GM12878 (cell line): Measurements from ENCODE around the gene RPS26. TPM values are rescaled to one million over a fixed set of nuclear protein-coding genes. Genes with fewer than 3 reads are reported as not detected.

Experiments
- BCL3 ChIP-seq: IDR thresholded peaks from 2 replicates; pipeline ENCODE4 v1.6.1; 2011; ENCODE audit warnings: borderline replicate concordance, low read depth, mild to moderate bottlenecking, moderate library complexity, low read length; ENCODE audit not compliant: insufficient read depth, poor library complexity, severe bottlenecking
- CHD1 ChIP-seq: IDR thresholded peaks from 2 replicates; pipeline ENCODE4 v1.6.1; 2012; ENCODE audit warnings: low read depth, low read length, improper control_type of control experiment
- EZH2 ChIP-seq: IDR thresholded peaks from 2 replicates; pipeline ENCODE4 v1.6.1; 2012; ENCODE audit warnings: low read depth, mild to moderate bottlenecking, control low read depth, inconsistent platforms, low read length, borderline replicate concordance; ENCODE audit not compliant: control insufficient read depth
- YY1 ChIP-seq: IDR thresholded peaks from 2 replicates; pipeline ENCODE4 v1.6.1; 2011; ENCODE audit warnings: low read depth, mild to moderate bottlenecking, low read length
- ZNF687 ChIP-seq: fragments of 450-650 bp; IDR thresholded peaks from 2 replicates; pipeline ENCODE4 v1.6.1; 2017; ENCODE audit warnings: mild to moderate bottlenecking, moderate library complexity
- ZSCAN29 ChIP-seq: fragments of 450-650 bp; IDR thresholded peaks from 2 replicates; pipeline ENCODE4 v1.6.1; 2017; ENCODE audit warnings: mild to moderate bottlenecking, moderate library complexity
- ZZZ3 ChIP-seq: IDR thresholded peaks from 2 replicates; pipeline ENCODE4 v1.6.1; 2011; ENCODE audit warnings: low read depth; ENCODE audit not compliant: control insufficient read depth, insufficient read length
- polyA plus RNA-seq, 11 experiments: library from polyadenylated mRNA; depleted of rRNA in 4 of 11; unstranded in 6 of 11; stranded (reverse) in 5 of 11; fragments of >200 nt; fragmentation: Nextera tagmentation in 4 of 11; fragmentation: Illumina TruSeq in 1 of 11; extraction: Ambion mirVana in 4 of 11; extraction: Trizol in 1 of 11; gene quantifications; 1 replicate in 1 of 11; 2 replicates in 10 of 11; pipeline versions ENCODE4 v1.2.1 to v1.2.3, GENCODE V29; 2011 to 2016; ENCODE audit warnings: inconsistent platforms in 2 of 11, missing spikeins in 2 of 11, low read depth in 1 of 11
- total RNA-seq, 4 experiments: library from RNA; depleted of rRNA in 3 of 4; stranded (reverse); fragments of >200 nt in 3 of 4; fragmentation: Illumina TruSeq in 1 of 4; extraction: Trizol in 1 of 4; gene quantifications; 2 replicates each; pipeline versions ENCODE4 v1.2.1 to v1.2.3, GENCODE V29; 2013 to 2021

RPS26 gene
- total and polyA plus RNA-seq, 10 of the 15 experiments (the other 5 are each of a cell fraction or from before 2014, with no cell fraction given), result 75.5 to 3,147 (median 881) TPM

DNA sequence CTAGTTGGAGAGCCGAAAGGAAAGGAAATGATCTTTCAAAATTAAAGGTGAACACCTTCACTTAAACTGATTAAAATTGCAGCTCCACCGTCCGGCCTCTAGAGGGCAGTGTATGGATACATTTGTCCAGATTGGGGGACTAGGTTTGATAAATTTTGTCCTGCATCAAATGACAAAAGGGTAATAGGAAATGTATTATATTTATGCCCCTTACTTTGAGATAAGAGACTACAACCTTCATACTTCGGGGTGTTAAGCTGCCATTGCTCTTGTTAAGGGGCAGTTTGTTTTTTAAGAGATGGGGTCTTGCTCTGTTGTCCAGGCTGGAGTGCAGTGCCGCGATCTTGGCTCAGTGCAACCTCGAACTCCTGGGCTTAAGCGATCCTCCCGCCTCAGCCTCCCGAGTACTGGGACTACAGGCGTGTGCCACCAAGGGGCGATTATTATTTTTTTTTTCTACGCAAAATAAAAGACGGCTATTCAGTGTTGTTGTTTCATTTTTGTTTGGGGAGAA is 45.5 kb upstream of the RPS26 start (continued):
- TF ChIP-seq ZNF687 (no peak), ZZZ3 (no peak), ZSCAN29 (no peak), EZH2 (no peak), BCL3 (no peak), YY1 (0 out of 2 replicates have a peak, but pooled peaks have one; percentile 26), CHD1 (no peak)
